ENCODE results near the gene TTC29.

Gene TTC29

GRCh38 chr4:146945556-146946374 is at the start of gene TTC29:
TSS of gene TTC29 (minus strand) at chr4:146945864. CDS start at chr4:146939895, 5,969 bp downstream.
- peak; percentile 40 to 64 for DNase-seq (ENCODE audit: low read depth in 2 of 2, low spot score in 1 of 2)

- no peak for DNase-seq (ENCODE audit: low read depth in 2 of 2, low spot score in 1 of 2)
These were observed 36.0 kb upstream of the TTC29 start for GRCh38 chr4:146981651-146982050.

GRCh38 chr4:146978641-146979040 is 33.0 kb upstream of the TTC29 start:
- no peak for DNase-seq (ENCODE audit: low read depth in 2 of 2, low spot score in 1 of 2)

GRCh38 chr4:146976145-146976544 is 30.5 kb upstream of the TTC29 start:
- DNase-seq (ENCODE audit: low read depth in 2 of 2, low spot score in 1 of 2) = no peak

- no peak for DNase-seq (ENCODE audit: low read depth in 2 of 2, low spot score in 1 of 2)
These were observed 29.9 kb upstream of the TTC29 start for GRCh38 chr4:146975527-146975926.

- no peak for DNase-seq (ENCODE audit: low read depth in 2 of 2, low spot score in 1 of 2)
These were observed 29.4 kb upstream of the TTC29 start for GRCh38 chr4:146975036-146975435.

- DNase-seq (ENCODE audit: low read depth in 2 of 2, low spot score in 1 of 2) = no peak
These were observed 26.4 kb upstream of the TTC29 start for GRCh38 chr4:146972036-146972435.

- no peak for DNase-seq (ENCODE audit: low read depth in 2 of 2, low spot score in 1 of 2)
These were observed 23.5 kb upstream of the TTC29 start for GRCh38 chr4:146969126-146969525.

GRCh38 chr4:146960634-146961033 is 15.0 kb upstream of the TTC29 start:
- DNase-seq (ENCODE audit: low read depth in 2 of 2, low spot score in 1 of 2) = no peak

GRCh38 chr4:146959692-146960091 is 14.0 kb upstream of the TTC29 start:
- DNase-seq (ENCODE audit: low read depth in 2 of 2, low spot score in 1 of 2) = no peak

- no peak for DNase-seq (ENCODE audit: low read depth in 2 of 2, low spot score in 1 of 2)
These were observed 11.6 kb upstream of the TTC29 start for GRCh38 chr4:146957237-146957636.

GRCh38 chr4:146952896-146953295 is 7.2 kb upstream of the TTC29 start:
- no peak for DNase-seq (ENCODE audit: low read depth in 2 of 2, low spot score in 1 of 2)

- DNase-seq (ENCODE audit: low read depth in 2 of 2, low spot score in 1 of 2) = no peak
These were observed 3.9 kb upstream of the TTC29 start for GRCh38 chr4:146949559-146949958.

- no peak for DNase-seq (ENCODE audit: low read depth in 2 of 2, low spot score in 1 of 2)
These were observed 1.8 kb downstream of the TTC29 start for GRCh38 chr4:146943691-146944375.

- DNase-seq (ENCODE audit: low read depth in 2 of 2, low spot score in 1 of 2) = no peak
These were observed 13.5 kb downstream of the TTC29 start for GRCh38 chr4:146932116-146932515.

- DNase-seq (ENCODE audit: low read depth in 2 of 2, low spot score in 1 of 2) = no peak
These were observed 15.0 kb downstream of the TTC29 start for GRCh38 chr4:146930673-146931072.

- no peak for DNase-seq (ENCODE audit: low read depth in 2 of 2, low spot score in 1 of 2)
These were observed 18.0 kb downstream of the TTC29 start for GRCh38 chr4:146927695-146928094.

- no peak for DNase-seq (ENCODE audit: low read depth in 2 of 2, low spot score in 1 of 2)
These were observed 29.1 kb downstream of the TTC29 start for GRCh38 chr4:146916479-146917076.

GRCh38 chr4:146915132-146915531 is 30.5 kb downstream of the TTC29 start:
- DNase-seq (ENCODE audit: low read depth in 2 of 2, low spot score in 1 of 2) = no peak

- no peak for DNase-seq (ENCODE audit: low read depth in 2 of 2, low spot score in 1 of 2)
These were observed 45.4 kb downstream of the TTC29 start for GRCh38 chr4:146900295-146900694.

GRCh38 chr4:146890301-146890700 is 55.4 kb downstream of the TTC29 start:
- DNase-seq (ENCODE audit: low read depth in 2 of 2, low spot score in 1 of 2) = no peak

- no peak for DNase-seq (ENCODE audit: low read depth in 2 of 2, low spot score in 1 of 2)
These were observed 62.6 kb downstream of the TTC29 start for GRCh38 chr4:146883070-146883469.

All from stimulated activated CD8-positive, alpha-beta memory T cell treated with anti-CD3 and anti-CD28 coated beads, Interleukin-4, amount 100 ng/mL, for 1 hour (primary cell).